NCI-H2171 (cell line): Measurements from ENCODE around the gene GRIN2C.

ENCODE experiments used
- DNase-seq: peaks from one replicate; lab custom pipeline; 2025; lab: John Stamatoyannopoulos, UW

The GRIN2C gene

DNA sequence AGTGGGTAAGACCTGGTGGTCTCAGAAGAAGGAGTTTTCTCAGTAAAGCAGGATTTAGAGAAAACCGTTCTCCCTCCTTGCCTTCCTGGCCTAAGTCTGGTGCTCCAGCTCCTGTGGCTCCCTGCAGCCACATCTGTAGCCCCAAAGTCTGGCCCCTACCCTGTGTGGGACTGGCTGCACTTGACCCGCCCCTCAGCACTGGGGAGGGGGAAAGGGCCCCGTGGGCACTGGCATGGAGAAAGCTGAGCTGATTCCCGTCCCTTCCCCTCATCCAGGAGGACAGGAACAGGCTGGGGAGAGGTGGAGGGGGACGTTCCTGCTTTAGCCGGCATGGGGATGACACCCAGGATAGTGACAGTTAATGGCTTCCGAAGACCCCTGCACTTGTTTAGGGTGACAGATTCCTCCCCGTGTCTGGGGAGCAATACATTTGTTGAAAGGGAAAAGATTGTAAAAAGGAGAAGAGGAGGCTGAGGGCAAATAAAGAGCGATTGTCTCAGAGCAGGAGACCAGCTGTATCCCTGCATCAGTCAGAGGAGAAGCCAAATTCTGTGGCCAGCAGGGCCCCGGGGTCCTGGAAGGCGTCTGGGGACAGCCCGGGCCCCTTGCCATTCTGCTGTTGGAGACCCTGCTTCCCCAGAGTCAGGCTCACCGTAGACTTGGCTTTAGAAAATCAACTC lies 37.9 kb downstream of the GRIN2C start:
- no peak for DNase-seq

DNA sequence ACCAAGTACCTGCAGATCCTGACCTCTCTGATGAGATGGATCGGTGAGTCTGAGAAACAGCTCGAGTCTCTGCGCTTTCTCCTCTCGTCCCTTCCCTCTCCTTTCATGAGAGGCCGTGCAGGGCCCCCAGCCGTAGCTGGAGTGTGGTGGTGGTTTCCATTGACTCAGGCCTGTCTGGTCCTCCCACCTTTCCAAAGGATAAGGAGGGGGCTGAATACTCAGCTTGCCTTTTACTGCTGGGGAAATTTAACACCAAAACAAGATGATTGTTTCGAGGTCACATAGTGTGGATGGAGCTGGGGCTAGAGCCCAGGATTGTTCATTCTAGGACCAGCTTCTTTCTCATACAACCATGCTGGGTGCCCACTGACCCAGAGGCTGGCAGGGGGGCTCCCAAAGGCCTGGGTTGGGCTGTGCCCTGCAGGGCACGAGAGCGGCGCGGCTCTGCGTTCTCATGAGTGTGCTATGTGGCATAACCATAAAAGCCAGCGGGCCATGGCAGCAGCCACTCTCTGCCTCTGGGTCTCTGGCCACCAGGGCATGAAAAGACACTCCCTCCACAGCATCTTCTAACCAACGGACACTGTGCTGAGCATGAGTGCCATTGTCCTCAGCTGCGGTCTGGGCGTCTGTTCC lies 39.8 kb downstream of the GRIN2C start:
- DNase-seq = no peak

DNA sequence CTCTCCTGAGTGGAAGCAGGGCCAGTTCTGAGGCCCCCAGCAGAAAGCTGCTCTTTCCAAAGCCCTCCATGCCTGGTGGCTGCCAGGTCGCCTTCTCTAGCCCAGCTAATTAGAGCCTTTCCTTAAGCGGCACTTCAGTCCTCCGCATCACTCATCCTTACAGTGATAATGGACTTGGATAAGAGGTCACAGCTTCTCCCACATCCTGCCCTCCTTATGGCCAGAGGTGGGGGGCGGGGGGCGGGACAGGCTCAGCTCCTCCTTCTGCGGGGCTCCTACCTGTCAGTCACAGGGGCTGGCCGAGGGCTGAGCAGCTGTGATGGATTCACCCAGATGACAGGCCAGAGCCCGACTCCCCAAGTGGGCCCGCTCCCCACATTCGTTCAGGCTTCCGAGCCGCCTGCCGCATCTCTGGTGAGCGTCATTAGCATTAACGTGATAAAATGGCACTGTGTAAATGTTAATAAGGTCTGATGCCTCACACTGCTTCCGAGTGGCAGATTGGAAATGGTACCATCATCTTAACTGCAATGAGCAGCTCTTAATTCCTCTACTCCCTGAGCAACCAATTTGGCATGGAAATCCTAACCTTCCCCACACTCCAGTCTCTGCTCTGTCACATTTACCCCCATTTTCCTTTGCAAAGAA lies 41.3 kb downstream of the GRIN2C start:
- no peak for DNase-seq

DNA sequence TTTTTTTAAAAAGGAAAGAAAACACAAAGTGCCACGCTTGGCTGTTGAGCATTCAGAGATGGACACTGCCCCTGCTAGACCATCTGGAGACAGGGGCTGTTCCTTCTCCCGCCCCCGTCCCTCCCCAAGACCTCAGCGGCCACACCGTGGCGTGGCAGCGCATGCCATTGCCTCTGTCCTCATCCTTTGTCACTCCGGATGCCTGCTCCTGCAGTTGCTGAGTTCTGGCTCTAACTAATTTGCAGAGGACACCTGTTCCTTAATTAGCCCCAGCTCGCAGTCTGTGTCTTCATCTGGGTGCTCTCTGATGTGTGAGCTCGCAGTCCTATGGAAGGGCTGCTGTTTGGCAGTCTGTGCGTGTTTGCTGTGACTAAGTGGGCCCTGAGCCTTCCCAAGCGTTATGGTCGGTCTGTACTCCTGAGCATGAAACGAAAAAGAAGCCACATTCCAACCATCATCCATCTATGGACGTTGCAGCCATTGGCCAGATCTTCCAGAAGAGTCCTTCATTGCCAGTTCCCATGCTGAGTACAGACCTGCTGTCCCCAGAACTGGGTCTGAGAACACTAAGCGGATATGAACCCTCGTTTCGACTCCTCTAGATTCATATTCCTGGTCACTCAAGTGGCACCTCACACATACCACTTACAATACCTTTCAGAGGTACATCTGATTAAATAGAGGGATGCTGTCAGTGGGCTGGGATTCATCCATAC lies 42.6 kb downstream of the GRIN2C start:
- peak; percentile 31 for DNase-seq

DNA sequence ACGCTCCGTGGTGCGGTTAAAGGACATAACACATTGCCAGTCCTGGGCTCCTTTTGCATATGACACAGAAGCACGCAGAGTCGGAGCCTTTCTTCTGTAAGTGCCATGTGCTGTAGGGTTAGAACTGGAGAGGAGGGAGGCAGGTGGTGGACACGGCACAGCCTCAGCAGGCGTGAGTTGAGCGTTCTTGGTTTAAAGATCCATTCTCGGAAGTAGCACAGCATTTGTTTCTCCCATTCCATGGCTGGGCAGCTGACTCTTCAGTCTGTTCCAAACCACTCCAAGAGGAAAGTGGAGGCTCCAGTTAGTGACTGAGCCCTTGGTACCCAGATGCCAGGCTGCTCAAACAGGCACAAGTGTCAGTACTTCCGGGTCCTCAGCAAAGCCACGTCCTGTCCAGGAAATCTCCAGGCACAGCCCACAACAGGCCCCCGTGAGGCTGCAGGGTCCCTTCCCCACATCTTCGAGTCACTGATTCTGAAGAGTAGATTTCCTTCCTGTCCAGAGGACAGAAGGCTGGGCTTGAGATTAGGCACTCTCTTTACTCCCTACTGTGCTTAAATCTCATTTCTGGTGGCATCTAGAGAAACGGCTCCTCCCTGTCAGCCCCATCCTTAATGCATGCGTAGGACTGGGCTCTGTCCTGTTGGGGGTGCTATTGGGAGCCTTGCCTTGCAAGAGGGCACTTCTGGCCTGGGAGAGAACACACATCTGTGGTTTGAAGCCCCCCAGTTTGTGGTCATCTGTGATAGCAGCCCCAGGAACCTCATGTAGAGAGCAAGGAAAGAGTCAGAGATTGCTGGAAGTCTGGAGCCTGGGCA lies 43.9 kb downstream of the GRIN2C start:
- no peak for DNase-seq

GRCh38 chr17:74815067-74815466 lies 44.6 kb downstream of the GRIN2C start:
- no peak for DNase-seq

- no peak for DNase-seq
These were observed 45.2 kb downstream of the GRIN2C start for GRCh38 chr17:74814453-74814852.

DNA sequence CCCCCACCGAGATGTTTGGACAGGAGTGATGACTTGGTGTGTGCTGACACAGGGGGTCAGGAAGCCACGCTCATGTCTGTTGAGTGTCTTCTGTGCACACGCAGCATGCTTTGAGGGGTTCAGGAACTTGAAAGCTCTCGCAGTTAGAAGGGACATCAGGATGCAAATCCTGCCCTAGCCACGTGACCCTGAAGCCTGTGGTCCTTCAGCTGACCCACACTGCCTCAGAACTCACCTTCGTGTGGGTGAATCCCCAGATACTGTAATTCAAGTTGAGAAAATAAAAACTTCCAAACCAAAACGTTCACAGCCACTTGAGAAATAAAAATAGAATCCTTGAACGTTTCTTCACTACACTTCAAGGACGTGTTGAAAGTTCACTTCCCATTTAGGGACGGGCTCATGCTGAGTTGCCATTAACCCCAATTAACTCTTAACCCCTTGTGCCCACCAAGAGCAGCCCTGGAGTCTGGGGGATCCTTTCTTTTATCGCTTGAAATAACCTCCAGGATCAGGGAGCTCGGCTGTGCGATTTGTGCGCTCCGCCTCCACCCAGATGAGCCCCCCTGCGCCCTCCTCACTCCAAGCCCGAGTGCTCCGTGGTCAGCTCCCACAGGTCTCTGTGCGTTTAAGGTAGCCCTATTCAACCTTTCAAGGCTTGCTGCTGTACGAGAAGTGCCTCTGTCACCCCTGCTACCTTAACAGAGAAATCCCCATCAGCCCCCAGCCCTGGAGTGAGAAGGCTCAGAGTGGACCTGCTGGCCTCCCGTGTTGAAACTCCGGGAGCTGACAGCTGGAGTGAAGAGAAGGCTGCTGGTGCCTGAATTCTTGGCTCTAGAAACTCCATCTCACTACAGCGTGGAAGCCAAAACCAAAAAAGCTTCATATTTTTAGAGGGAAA lies 47.3 kb downstream of the GRIN2C start:
- no peak for DNase-seq

- no peak for DNase-seq
These were observed 48.8 kb downstream of the GRIN2C start for GRCh38 chr17:74810699-74811485.

DNA sequence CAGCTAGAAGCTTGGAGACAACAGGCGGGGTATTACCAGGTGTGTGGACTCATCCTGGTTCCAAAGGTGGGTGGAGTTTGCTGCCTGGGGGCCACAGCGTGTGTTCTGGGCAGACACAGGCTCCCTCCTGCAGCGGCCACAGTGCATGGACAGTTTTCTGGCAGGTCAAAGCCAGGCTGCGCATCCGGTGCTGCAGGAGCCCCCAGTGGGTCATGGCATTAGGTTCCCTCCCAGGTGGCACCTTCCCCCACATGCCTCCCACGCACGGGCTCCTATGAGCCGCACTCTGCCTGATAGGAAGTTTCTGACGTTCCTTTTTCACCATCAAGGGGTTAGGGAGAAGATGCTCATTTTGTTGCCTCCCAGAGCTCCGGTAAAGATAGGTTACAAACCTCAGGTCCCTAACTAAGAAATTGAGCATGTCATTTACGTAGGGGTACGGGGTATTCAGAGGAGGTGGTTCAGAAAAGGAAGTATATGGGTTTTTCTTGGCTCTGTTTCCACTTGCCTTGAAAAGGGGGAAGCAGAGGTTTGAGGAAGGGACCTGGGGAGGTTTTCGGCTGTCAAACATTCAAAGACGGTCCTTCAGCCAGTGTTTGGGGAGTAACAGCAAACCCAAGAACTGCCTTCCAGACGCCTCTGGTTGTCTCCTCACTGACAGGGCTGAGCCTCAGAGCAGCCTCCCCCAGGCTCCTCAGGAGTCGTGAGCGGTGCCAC lies 50.8 kb downstream of the GRIN2C start:
- DNase-seq = no peak

DNA sequence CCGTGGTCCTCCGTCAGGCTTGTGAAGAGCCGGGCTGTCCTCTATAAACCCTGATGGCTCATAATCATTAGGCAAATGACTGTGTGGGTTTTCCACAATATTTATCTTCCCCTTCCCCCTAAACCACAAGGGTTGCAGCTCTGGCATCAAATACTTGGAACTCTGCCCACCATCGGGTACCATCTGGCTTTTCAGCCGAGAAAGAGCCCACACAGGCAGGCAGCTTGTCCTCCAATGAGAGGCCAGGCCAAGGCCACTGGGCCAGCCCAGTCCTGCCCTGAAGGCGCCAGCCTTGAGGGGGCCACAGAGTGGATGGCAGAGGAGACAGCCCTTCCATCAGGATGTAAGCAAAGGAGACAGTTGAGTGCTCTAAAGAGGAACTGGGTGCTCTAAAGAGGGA lies 51.8 kb downstream of the GRIN2C start:
- peak; percentile 91 for DNase-seq

DNA sequence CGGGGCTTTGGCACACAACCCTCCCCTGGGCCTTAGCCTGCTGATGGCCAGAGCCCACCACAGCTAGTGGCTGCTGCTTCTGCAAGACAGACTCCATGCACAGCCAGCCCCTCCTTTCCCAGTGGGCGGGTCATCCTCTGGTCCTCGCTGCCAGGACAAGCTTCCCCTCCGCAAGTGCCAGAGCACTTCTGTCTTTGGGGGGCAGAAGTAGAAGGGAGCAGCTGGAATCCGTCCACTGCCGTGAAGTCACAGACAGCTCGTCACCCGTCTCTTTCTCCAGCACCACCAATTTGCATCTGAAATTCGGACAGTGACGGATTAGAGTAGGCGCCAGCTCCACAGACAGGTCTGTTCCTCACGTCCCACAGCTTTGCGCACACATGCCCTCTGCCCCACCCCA lies 52.2 kb downstream of the GRIN2C start:
- DNase-seq = peak; percentile 46

DNA sequence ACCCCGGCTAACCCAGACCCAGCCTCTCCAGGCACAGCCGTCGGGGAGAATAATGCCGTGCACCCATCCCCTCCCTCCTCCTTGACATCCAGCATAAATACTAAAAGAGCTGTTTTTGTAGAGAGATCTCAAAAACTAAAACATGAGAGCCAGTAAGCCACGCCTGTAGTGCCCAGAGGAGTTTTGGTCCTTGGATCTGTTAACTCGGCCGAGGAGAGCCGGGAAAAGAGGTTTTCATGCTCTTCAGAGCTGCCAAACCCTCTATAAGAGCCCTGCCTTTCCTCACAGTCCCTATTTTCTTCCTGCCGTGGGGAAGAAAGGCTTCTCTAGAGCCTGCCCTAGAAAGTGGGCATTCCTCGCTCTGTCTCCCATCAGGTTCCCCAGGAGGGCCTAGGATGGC lies 53.4 kb downstream of the GRIN2C start:
- no peak for DNase-seq

- DNase-seq = no peak
These were observed 54.1 kb downstream of the GRIN2C start for GRCh38 chr17:74805591-74805991.

DNA sequence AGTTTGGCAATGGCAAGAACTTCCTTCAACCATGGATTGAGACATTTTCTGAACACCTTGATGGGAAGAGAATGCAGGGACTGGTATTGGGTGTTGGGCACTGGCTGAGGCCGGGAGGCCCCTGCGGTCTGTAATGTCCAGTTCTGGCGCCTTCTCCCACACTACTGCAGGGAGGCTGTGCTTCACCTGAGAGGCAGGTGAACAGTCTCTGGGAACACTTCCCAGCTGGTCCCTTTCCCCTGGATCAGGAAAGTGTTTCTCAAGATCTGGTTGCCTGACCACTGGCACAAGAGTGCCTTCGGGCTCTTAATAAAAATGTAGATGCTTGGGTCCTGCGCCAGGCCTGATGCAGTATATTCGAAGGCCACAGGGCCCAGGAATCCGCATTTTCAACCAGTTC lies 55.0 kb downstream of the GRIN2C start:
- DNase-seq = no peak

- DNase-seq = no peak
These were observed 55.7 kb downstream of the GRIN2C start for GRCh38 chr17:74803971-74804370.

GRCh38 chr17:74803388-74803930 lies 56.2 kb downstream of the GRIN2C start:
- DNase-seq = no peak

DNA sequence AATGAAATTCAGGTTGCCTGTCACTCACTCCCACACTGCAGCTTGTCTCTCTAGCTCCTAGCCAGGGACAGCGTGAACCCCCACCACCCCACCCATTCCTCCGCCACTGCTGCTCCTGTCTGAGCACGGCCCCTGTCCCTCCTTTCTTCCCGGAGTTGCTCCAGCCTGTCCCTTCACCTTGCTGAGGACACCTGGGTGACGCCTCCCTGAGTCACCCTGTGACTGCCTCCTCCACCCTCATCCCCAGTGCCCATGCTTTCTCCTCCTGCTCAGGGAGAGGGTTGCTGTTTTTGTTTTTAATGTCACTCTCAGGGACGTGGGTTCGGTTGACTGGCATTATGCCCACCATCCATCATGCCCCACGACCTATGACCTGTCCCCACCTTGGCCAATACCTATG lies 57.8 kb downstream of the GRIN2C start:
- DNase-seq = no peak

DNA sequence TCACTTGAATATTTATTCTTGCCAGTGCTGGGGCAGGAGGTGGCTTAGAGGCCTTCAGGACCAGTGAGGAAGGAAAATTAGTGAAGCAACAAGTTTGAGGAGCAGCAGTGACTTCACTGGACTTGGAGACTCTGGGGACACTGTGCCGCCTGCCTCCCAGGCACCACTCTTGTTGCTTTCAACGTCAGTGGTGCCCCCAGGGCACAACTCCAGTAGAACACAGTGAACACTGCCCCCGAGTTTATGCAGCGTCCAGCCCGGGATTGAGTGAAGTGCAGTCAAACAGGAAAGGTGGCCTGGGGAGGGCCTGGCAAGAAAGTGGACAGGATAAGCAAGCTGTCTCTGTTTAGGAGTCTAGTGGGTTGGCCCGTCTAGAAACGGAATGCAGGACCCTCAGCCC lies 59.2 kb downstream of the GRIN2C start:
- no peak for DNase-seq
